ENCODE measurements around the gene DUSP16. TPM values are rescaled to one million over a fixed set of nuclear protein-coding genes. Genes with fewer than 3 reads are reported as not detected.
"Not testable (repeated sequence)": the region's sequence is repeated elsewhere in the genome, so short reads cannot be mapped to it uniquely, and the experiment has no call there.

The DUSP16 gene
- total RNA-seq, 1 donor from 2014 or later, result 16.4 TPM

DNA sequence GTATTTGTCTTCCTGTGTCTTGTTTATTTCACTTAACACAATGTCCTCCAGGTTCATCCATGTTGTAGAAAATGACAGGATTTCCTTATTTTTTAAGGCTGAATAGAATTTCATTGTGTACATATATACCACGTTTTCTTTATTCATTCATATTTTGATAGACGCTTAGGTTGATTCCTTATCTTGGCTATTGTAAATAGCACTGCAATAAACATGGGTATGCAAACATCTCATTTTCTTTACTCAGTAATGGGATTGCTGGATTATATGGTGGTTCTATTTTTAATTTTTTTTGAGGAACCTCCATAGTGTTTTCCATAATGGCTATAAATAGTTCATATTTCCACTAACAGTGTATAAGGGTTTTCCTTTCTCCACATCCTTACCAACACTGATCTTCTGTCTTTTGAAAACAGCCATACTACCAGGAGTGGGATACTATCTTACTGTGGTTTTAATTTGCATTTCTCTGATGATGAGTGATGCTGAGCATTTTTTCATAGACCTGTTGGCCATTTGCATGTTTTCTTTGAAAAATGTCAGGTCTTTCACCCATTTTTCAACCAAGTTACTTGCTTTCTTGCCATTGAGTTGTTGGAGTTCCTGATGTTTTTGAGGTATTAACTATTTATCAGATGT, 32.8 kb downstream of the DUSP16 start:
- Histone ChIP-seq H3K9me3 (replicated peaks) (no peaks in the 10 kb centered on the region), H3K4me1 (peaks cover 62% of the 10 kb centered on the region), H3K4me3 (no peak overlapping the region), H3K27me3 (ENCODE audit: low read depth) (no peaks in the 10 kb centered on the region), H3K36me3 (no peaks in the 10 kb centered on the region), H3K27ac (replicated peaks) (no peak overlapping the region)
- TF ChIP-seq, protein P1, sequence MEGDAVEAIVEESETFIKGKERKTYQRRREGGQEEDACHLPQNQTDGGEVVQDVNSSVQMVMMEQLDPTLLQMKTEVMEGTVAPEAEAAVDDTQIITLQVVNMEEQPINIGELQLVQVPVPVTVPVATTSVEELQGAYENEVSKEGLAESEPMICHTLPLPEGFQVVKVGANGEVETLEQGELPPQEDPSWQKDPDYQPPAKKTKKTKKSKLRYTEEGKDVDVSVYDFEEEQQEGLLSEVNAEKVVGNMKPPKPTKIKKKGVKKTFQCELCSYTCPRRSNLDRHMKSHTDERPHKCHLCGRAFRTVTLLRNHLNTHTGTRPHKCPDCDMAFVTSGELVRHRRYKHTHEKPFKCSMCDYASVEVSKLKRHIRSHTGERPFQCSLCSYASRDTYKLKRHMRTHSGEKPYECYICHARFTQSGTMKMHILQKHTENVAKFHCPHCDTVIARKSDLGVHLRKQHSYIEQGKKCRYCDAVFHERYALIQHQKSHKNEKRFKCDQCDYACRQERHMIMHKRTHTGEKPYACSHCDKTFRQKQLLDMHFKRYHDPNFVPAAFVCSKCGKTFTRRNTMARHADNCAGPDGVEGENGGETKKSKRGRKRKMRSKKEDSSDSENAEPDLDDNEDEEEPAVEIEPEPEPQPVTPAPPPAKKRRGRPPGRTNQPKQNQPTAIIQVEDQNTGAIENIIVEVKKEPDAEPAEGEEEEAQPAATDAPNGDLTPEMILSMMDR (IDR thresholded peaks at IDR 0.05; ENCODE audit: borderline replicate concordance), result no peak
- DNase-seq, result no peak
- intact Hi-C loops (cut with micrococcal nuclease), result no loop called here

DNA sequence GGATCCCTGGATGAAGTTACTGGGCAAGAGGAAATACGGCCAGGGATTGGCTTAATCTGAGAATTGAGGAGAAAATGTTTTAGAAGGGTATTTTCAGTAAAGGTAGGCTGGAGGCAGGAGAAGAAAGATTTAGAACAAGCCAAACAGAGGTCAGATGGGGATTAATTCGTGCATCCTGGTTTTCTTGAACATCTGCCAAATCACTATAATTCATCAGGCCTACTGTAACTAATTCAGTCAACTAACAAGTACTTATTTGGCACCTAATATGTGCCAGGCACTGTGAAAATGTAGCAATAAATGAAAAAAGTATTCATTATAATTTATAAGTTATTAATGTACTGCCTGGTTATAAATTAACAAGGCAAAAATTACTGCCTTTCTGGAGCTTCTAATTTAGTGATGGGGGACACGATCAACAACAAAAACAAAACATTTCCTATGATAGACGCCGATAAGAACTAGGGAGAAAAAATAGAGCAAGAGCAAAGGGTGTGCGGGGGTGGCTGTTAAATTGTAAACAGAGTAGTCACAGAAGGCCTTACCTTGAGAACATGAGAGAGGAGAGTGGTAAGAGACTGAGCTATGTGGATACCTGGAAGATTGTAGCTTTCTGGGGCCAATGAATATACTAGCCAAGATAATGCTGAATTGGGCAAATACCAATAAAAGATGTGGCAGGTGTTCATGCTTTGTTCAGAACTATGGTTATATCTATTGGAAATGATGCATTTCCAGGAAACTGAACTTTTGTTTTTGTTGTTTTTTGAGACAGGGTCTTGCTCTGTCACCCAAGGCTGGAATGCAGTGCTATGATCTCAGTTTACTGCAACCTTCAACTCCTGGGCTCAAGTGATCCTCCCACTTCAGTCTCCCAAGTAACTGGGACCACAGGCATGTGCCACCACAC, 34.0 kb downstream of the DUSP16 start:
- H3K27ac ChIP-seq (replicated peaks), result peak overlapping the region; percentile 20
- no peaks in the 10 kb centered on the region for H3K36me3 ChIP-seq
- H3K4me1 ChIP-seq, result peaks cover 49% of the 10 kb centered on the region
- H3K4me3 ChIP-seq, result no peak overlapping the region
- no peaks in the 10 kb centered on the region for H3K27me3 ChIP-seq (ENCODE audit: low read depth)
- TF ChIP-seq, protein P1 (IDR thresholded peaks at IDR 0.05; ENCODE audit: borderline replicate concordance), result no peak
- intact Hi-C loops (cut with micrococcal nuclease), result no loop called here
- H3K9me3 ChIP-seq (replicated peaks), result no peaks in the 10 kb centered on the region
- no peak for DNase-seq

DNA sequence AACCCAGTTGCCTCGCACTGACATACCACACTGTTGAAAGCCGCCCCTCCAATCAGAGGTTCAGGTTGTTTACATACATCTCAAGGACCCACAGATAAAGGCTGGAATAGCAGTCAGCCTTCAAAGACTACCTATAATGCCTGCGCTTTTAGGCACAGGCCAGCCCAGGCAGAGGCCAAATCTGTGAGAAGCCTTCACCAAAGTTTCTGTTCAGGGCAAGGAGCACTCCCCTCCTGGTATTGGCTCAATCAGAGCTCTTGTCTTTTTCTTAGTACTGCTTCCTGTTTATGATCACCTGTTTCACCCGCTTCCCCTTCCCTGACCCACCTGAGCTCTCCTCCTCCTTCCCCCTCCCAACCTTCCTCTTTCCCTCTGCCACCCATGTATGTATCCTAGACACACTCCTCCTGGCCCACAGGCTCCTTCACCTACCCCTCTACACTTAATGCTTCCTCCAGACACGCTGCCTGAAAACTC, 34.8 kb downstream of the DUSP16 start:
- TF ChIP-seq, protein P1 (IDR thresholded peaks at IDR 0.05; ENCODE audit: borderline replicate concordance), result no peak
- H3K27me3 ChIP-seq (ENCODE audit: low read depth), result no peaks in the 10 kb centered on the region
- H3K36me3 ChIP-seq, result no peaks in the 10 kb centered on the region
- no peaks in the 10 kb centered on the region for H3K9me3 ChIP-seq (replicated peaks)
- H3K27ac ChIP-seq (replicated peaks), result peak overlapping the region; percentile 20
- intact Hi-C loops (cut with micrococcal nuclease), result no loop called here
- DNase-seq, result no peak
- no peak overlapping the region for H3K4me3 ChIP-seq
- H3K4me1 ChIP-seq, result peaks cover 45% of the 10 kb centered on the region

DNA sequence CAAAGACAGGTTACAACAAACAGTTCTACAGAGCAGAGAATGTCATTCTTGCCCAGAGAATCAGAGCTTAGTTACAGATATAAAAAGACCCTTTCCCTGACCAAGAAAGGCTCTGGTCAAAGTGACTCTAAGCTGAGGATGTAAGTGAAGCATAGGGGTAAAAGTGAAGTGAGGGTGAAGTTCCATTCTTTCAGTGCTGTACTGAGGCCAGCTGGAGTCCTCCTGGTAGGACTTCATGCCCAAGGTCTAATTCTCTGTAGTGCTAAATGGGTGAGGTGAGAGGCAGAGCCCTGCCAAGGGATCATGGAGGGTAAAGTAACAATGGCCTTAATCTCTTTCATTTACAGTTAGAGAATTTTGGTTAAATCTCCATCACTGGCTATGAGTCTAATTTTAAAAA, 38.5 kb downstream of the DUSP16 start:
- Histone ChIP-seq H3K9me3 (replicated peaks) (no peaks in the 10 kb centered on the region), H3K27me3 (ENCODE audit: low read depth) (no peaks in the 10 kb centered on the region), H3K27ac (replicated peaks) (no peak overlapping the region), H3K4me3 (no peak overlapping the region), H3K36me3 (peaks cover 16% of the 10 kb centered on the region), H3K4me1 (peaks cover 55% of the 10 kb centered on the region)
- DNase-seq, result no peak
- TF ChIP-seq, protein P1 (IDR thresholded peaks at IDR 0.05; ENCODE audit: borderline replicate concordance), result no peak
- intact Hi-C loops (cut with micrococcal nuclease), result no loop called here

DNA sequence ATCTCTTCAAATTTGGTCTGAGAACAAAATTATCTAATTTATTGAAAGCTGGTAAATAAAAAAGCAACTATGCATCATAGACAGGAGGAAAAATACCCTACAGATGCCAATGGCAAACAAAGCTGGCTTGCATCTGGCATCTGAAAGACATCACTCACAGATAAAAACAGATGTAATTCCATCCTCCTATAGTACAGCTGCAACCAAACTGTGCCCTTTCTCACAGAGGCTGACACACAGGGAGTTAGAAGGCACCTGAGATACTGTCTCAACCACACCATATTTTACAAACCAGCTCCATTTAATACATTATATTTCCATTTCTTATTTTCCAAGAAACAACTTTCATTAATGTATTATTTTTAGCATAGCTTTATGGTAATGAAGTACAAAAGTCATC, 39.4 kb downstream of the DUSP16 start:
- TF ChIP-seq, protein P1 (IDR thresholded peaks at IDR 0.05; ENCODE audit: borderline replicate concordance), result no peak
- H3K9me3 ChIP-seq (replicated peaks), result no peaks in the 10 kb centered on the region
- peaks cover 56% of the 10 kb centered on the region for H3K4me1 ChIP-seq
- no peak overlapping the region for H3K27ac ChIP-seq (replicated peaks)
- H3K36me3 ChIP-seq, result peaks cover 22% of the 10 kb centered on the region
- DNase-seq, result no peak
- intact Hi-C loops (cut with micrococcal nuclease), result no loop called here
- no peak overlapping the region for H3K4me3 ChIP-seq
- H3K27me3 ChIP-seq (ENCODE audit: low read depth), result no peaks in the 10 kb centered on the region

DNA sequence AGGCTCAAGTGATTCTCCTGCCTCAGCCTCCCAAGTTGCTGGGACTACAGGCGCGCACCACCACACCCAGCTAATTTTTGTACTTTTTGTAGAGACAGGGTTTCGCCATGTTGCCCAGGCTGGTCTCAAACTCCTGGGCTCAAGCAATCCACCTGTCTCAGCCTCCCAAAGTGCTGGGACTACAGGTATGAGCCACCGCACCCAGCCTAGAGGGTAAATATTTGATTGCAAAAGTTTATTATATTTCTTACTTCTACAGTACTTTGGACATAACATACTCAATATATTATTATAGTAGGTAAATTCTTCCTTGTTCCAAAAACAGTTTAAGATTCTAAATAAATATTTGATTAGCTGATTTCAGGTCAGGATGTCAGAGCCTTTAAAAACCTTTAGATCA, 40.0 kb downstream of the DUSP16 start:
- intact Hi-C loops (cut with micrococcal nuclease), result not testable (repeated sequence)
- peaks cover 56% of the 10 kb centered on the region for H3K4me1 ChIP-seq

More for the DNA sequence above, 40.0 kb downstream of the DUSP16 start:
- not testable (repeated sequence) for H3K4me3 ChIP-seq; H3K27me3 ChIP-seq (ENCODE audit: low read depth); H3K9me3 ChIP-seq (replicated peaks); DNase-seq; H3K27ac ChIP-seq (replicated peaks)
- peaks cover 24% of the 10 kb centered on the region for H3K36me3 ChIP-seq

Data from left ventricle myocardium inferior (tissue), 1 donor.